ENCODE measurements around the gene OXSM. TPM values are rescaled to one million over a fixed set of nuclear protein-coding genes. Genes with fewer than 3 reads are reported as not detected.

Gene OXSM
- total RNA-seq, 1 donor: 7.6 TPM

DNA sequence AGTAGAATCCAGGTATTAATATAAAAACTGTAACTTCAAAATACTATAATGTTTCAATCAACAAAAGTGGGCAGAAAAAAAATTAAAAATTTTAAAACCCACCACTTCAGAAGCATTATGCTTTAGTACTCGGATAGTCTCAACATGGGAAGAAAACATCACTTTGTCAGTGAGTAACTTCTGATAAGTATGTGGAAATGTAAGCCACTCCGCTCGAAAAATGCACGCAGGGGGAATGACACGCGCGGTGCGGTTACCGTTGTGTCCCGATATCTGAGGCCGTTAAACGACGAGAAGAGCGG lies 7.3 kb upstream of the OXSM start:
- peak overlapping the region; percentile 84 for H3K4me3 ChIP-seq (ENCODE audit: low read depth, low read length)
- TF ChIP-seq, protein P1, sequence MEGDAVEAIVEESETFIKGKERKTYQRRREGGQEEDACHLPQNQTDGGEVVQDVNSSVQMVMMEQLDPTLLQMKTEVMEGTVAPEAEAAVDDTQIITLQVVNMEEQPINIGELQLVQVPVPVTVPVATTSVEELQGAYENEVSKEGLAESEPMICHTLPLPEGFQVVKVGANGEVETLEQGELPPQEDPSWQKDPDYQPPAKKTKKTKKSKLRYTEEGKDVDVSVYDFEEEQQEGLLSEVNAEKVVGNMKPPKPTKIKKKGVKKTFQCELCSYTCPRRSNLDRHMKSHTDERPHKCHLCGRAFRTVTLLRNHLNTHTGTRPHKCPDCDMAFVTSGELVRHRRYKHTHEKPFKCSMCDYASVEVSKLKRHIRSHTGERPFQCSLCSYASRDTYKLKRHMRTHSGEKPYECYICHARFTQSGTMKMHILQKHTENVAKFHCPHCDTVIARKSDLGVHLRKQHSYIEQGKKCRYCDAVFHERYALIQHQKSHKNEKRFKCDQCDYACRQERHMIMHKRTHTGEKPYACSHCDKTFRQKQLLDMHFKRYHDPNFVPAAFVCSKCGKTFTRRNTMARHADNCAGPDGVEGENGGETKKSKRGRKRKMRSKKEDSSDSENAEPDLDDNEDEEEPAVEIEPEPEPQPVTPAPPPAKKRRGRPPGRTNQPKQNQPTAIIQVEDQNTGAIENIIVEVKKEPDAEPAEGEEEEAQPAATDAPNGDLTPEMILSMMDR (IDR thresholded peaks at IDR 0.05; ENCODE audit: insufficient read depth, low read length): no peak
- no peak for DNase-seq (ENCODE audit: low read depth)

DNA sequence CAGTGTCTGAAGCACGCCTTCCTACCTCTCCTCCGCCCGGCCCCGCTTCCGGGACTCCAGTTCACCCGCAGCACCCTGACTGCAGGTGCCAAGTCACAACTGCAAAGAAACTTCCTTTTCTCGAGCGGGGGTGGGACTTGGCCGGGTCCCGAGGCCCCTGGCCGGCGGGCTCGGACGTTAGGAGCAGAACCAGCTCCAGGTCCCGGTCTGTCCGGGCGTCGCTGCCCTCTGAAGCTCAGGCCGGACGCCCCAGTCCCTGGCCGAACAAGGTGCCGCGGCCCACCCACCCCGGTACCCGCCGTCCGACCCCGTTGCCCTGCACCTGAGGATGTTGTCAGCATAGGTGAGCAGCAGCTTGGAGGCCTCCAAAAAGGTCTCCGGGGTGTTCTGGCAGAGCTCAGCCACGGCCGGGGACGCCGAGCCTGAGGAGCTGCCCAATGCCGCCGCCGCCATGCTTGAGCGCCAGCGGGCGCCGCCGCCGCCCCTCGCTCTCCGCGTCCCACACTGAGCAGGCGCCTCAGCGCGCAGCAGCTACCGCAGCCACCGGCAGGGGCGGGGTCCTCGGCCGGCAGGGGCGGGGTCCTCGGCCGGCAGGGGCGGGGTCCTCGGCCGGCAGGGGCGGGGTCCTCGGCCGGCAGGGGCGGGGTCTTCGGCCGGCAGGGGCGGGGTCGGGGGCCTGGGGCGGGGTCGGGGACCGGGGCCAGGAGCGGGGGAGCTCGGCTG lies 6.8 kb upstream of the OXSM start, which contains the start of gene NGLY1:
NGLY1 (minus strand) TSS at position 506 of the 723 bp plus-strand sequence; CDS start at position 453, 53 bp downstream.
- DNase-seq (ENCODE audit: low read depth): peak; percentile 73
- peak within 1 kb of the TSS; percentile 84 for H3K4me3 ChIP-seq (ENCODE audit: low read depth, low read length)
- TF ChIP-seq, protein P1 (IDR thresholded peaks at IDR 0.05; ENCODE audit: insufficient read depth, low read length): no peak

DNA sequence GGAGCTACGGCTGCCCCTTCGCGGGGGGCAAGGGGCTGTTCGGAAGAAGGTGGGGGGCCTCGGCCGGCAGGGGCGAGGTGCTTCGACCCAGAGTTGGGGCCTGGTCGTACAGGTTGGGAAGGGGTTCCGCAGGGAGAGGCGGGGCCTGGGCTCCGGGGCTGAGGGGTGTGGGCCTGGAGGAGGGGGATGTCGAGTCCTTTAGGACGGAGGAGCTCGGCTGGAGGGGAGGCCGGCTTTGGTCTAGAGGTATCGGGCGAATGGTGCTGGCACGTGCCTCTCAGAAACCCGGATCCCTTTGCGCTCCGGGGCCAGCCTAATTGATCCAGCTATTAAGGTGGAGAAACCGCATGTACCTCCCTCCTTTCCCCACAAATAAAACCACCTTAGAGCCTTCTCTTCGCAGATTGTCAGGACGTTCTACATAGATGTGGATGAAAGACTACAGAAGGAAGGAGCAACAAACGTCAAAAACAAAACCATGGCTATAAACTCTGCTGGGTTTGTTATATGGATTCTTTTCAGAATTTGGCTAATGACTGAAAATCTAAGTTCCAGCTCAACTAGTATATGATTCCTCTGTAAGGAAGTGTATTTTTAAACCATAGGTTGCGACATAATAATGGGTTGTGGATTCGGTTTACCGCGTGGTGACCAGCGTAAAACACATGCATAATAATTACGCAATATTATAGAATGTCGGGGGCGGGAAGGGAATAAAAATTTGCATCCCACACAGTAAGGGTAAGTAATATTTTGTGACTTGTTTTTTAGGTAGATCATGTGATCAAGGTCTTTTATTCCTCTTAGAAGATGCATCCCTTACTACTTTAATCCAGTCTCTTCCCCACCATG lies 6.0 kb upstream of the OXSM start:
- peak; percentile 21 for DNase-seq (ENCODE audit: low read depth)
- H3K4me3 ChIP-seq (ENCODE audit: low read depth, low read length): peak overlapping the region; percentile 76
- TF ChIP-seq, protein P1 (IDR thresholded peaks at IDR 0.05; ENCODE audit: insufficient read depth, low read length): no peak

DNA sequence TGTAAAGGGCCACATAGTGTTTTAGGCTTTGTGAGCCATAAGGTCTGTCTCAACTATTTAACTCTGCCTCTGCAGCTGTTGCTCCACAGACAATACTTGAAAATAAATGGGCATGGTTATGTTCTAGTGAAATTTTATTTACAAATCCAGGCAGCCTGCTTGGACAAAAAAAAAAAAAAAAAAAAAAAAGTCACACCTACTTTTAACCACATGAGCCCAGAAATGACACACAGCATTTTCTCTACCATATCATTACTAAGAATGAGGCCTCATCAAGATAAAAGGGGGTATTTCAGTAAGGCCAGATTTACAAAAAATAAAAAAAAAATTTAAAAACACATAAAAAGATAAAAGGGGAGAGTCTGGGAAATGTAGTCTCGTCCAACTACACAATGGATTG lies 4.9 kb upstream of the OXSM start:
- no peak overlapping the region for H3K4me3 ChIP-seq (ENCODE audit: low read depth, low read length)
- no peak for DNase-seq (ENCODE audit: low read depth)
- TF ChIP-seq, protein P1 (IDR thresholded peaks at IDR 0.05; ENCODE audit: insufficient read depth, low read length): no peak

DNA sequence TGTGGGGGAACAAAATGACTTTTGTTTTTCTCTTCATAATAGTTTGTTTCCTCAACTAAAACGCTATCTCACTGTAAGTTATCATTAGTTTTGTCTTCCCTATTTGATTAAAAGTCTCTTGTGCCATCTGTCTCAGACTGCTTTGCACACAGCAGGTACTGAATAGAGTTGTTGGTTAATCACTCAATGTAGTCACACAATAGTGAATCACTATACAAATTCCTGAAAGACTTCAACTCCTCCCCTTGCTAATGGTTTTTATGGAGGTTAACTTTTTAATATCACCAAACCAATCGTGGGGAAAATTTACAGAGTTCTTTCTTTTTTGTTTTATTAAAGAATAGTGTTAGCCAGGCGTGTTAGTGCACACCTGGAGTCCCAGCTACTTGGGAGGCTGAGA lies 4.1 kb upstream of the OXSM start:
- TF ChIP-seq, protein P1 (IDR thresholded peaks at IDR 0.05; ENCODE audit: insufficient read depth, low read length): no peak
- H3K4me3 ChIP-seq (ENCODE audit: low read depth, low read length): no peak overlapping the region
- no peak for DNase-seq (ENCODE audit: low read depth)

DNA sequence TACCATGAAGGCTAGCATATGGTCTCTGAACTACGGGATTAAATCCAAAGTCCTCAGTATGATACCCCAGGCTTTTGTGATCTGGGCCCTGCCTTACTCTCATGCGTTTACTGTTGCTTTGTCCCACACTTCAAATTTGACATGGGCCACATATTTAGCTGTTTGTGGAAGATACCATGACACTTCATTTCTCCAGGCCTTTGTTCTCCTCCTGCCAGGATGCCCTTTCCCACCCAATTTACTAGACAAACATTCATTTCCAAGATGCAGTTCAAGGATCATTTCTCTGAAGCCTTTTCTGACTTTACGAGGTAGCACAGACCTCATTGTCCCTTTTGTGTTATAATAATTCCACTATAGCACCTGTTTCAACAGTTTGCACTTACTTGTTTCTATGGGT lies 2.2 kb upstream of the OXSM start:
- TF ChIP-seq, protein P1 (IDR thresholded peaks at IDR 0.05; ENCODE audit: insufficient read depth, low read length): no peak
- no peak for DNase-seq (ENCODE audit: low read depth)
- no peak overlapping the region for H3K4me3 ChIP-seq (ENCODE audit: low read depth, low read length)

Data from fibroblast of the aortic adventitia (primary cell).